HG02642 (cell line): ENCODE measurements around the gene GBE1.
"Not testable (repeated sequence)": the region's sequence is repeated elsewhere in the genome, so short reads cannot be mapped to it uniquely, and the experiment has no call there.

Source experiments
- ATAC-seq: cut with Tn5 transposase; IDR thresholded peaks from one replicate; pipeline ENCODE4 v1.9.1; 2021; ENCODE audit warnings: mild to moderate bottlenecking; ENCODE audit not compliant: unreplicated experiment, poor library complexity

Gene GBE1

GRCh38 chr3:81550415-81550814, 211.0 kb downstream of the GBE1 start:
- no peak for ATAC-seq

DNA sequence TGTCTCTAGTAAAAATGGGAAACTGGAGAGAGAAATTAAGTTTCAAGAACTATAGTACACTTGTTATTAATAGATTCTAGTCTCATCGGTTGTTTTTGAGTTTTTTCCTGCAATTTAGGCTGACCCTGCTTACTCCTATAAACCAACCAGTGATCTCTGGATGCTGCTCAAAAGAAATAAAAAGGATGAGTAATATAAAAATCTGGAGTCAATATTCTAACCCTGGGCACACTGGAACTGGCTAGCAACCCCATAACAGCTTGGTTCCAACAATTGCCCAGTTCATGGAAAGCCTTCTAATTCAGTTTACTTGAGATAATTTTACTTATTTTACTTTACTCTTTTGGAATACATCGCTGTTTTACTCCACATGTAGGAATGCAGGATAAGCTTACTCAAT, 211.6 kb downstream of the GBE1 start:
- ATAC-seq: no peak

- ATAC-seq: no peak
Measured at GRCh38 chr3:81549388-81549787, 212.1 kb downstream of the GBE1 start.

GRCh38 chr3:81545572-81545971, 215.9 kb downstream of the GBE1 start:
- no peak for ATAC-seq

GRCh38 chr3:81544385-81544784, 217.1 kb downstream of the GBE1 start:
- ATAC-seq: no peak

- ATAC-seq: no peak
Measured at GRCh38 chr3:81540787-81541186, 220.7 kb downstream of the GBE1 start.

DNA sequence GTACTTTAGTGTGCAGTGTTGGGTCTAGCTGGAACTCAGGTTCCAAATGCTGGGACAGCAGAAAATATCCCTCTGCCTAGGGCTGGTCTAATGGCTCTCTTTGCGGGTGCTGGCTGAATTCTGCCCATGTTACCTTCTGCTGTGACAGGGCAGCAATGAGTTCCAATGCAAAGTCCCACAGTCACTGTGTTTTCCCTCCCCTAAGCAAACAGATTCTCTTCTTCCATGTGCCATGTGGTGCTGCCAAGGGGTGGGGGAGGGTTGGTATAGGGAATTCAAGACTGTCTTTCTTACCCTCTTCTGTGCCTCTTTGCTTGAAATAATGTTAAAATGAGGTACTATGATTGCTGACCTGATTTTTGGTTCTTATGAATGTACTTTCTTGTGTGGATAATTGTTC, 229.6 kb downstream of the GBE1 start:
- no peak for ATAC-seq

GRCh38 chr3:81531263-81531662, 230.2 kb downstream of the GBE1 start:
- no peak for ATAC-seq

DNA sequence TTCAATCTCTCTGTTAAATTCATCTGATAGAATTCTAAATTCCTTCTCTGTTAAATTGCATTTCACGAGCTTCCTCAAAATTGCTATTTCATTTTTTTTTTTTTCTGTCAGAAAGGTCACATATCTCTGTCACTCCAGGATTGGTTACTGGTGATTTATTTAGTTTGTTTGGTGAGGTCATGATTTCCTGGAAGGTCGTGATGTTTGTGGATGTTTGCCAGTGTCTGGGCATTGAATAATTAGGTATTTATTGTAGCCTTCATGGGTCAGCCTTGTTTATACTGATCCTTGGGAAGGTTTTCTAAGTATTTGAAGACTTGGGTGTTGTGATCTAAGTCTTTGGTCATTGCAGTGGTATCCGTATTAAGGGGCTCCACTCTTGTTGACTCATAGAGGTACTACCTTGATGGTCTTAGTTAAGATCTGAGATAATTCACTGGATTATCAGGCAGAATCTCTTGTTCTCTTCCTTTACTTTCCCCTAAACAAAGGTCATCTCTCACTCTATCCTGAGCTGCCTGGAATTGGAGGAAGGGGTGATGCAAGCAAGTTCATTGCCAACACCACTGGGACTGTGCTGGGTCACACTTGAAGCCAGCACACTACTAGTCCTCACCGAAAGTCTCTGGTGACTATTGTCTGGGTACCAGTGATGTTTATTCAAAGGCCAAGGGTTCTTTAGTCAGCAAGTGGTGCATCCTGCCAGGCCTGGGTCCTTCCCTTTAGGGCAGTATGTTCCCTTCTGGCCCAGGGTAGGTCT, 231.1 kb downstream of the GBE1 start:
- ATAC-seq: no peak

DNA sequence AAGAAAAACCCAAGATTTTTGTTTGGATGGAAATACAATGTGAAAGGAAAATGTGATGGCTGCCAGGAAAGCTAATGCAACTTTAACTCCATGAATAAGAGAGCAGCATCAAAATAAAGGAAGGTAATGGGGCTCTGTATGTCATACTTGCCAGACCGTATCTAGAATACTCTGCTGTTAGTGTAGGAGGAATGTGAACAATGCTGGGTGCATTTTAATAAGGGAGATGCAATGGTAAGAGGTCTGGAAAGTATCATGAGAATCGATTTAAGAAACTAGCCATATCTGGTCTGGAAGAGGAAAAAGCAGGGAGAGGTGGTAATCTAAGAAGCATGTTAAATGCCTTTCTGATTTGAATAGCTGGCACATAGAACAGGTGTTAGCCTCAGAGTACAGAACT, 239.6 kb downstream of the GBE1 start:
- no peak for ATAC-seq

DNA sequence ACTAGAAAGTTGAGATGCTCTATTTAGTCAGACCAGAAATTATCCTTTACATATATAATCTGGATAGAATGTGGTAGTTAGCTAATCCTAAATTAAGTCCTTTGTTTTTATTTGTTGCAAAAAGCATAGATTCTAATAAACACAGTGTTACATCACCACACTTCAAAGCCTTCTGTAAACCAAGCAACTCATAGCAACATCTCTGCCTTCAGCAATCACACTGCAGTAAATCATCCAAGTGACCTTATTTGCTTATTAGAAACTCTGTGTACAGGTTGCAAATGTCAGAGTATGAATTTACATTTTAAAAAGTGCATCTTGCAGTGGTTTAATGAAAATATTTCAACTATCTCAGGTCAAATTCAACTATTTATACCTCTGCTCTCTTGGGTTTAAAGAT, 242.5 kb downstream of the GBE1 start:
- ATAC-seq: no peak

DNA sequence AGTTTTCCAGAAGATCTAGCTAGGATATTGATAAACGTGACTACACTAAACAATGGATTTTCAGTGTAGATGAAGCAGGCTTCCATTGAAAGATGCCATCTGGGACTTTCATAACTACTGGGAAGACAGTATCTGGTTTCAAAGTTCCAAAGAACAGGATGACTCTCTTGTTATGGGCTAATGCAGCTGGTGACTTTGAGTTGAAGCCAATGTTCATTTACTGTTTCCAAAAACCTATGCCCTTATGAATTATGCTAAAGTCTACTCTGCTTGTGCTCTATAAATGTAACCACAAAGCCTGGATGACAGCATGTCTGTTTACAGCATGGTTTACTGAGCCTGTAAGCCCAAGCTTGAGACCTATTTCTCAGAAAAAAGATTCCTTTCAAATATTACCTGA, 245.4 kb downstream of the GBE1 start:
- no peak for ATAC-seq

DNA sequence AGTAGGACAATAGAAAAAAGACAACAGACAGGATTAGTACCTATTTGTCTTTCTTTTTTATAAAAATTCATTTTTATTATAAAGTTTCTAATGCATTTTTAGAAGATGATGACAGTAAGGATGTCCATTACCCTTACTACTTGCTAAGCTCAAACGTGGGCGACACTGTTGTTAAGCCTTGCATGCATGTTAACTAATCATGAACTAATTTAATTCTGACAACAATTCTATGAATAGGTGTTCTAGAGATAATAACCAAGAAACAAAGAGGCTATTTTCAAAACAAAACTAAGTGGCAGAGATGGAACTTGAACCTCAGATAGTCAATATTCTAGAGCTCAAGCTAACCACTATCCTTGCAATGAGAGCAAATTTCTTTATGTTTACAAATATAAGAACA, 247.9 kb downstream of the GBE1 start:
- ATAC-seq: no peak

DNA sequence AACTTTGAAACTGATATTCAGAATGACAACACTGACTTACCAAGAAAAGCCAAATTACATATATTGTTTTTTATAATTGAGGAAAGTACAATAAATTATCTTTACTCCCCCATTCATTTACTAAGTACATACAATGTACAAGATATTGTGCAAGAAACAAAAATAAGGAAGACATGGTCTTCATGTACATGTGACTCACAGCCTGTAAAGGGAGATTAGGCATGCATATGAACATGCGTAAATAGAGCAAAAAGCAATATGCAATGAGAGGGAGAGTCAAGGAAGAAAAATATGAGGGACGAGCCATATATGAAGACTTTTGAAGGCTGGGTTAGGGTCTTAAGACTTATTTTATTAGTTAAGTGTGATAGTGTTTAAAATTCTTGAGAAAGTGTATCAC, 258.4 kb downstream of the GBE1 start:
- ATAC-seq: no peak

GRCh38 chr3:81502236-81502635, 259.2 kb downstream of the GBE1 start:
- ATAC-seq: no peak

DNA sequence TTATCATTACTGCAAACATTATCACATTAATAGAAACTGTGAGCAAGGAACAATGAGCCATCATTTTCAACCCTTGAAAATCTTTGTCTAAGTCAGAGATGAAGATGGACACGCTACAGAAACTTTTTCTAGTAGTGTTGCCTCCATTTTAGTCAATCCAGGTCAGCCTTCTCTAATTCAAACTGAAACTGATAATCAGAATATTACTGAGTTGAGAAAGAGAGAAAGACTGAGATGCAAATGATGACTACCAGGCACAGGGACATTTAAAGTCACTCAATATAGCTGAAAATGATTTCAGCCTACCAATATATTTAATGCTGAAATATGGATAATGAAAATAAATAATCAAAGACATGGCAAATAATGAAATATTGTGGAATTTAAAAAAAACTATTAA, 261.4 kb downstream of the GBE1 start:
- ATAC-seq: peak; percentile 89

DNA sequence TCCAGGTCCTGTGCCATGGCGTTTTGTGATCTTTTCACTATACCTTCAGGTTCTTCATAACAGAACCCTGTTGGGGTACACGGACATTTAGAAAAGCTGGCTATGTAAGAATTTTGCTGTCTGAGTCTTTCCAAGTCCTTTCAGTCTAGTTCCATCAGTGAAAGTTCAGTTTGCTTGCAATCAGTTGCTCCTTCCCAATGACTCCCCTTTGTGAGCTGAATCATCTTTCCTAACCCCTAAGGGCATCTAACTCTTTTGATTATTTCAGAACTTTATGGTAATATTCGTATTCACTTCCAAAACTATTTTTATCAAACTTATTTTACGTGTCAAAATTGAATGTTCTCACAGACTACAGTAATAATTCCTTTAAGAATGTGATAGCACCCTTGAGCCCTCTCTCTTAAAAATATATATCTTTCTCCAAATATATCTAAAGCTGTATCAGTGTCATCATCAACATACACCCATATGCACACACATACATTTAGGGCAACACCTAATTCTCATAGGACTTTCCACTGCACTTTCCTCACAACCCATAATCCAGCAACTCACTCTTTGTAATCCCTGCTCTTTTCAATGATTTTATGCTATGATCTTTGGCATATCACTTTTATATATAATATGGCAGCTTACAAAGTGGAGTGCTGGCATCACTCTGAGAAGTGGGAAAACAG, 263.7 kb downstream of the GBE1 start:
- no peak for ATAC-seq

GRCh38 chr3:81496407-81497104, 264.9 kb downstream of the GBE1 start:
- no peak for ATAC-seq

DNA sequence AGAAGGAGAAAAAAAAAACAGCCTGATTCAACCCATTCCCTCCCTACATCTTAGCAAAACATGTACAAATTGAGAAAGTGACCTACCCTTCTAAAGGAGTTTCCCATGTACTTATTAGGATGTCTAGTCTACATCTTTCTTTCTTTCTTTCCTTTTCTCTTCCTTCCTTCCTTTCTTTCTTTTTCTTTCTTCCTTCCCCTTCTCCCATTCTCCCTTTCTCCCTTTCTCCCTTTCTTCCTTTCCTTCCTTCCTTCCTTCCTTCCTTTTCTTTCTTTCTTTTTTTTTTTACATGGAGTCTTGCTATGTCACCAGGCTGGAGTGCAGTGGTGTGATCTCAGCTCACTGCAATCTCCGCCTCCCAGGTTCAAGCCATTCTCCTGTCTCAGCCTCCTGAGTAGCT, 269.0 kb downstream of the GBE1 start:
- not testable (repeated sequence) for ATAC-seq

DNA sequence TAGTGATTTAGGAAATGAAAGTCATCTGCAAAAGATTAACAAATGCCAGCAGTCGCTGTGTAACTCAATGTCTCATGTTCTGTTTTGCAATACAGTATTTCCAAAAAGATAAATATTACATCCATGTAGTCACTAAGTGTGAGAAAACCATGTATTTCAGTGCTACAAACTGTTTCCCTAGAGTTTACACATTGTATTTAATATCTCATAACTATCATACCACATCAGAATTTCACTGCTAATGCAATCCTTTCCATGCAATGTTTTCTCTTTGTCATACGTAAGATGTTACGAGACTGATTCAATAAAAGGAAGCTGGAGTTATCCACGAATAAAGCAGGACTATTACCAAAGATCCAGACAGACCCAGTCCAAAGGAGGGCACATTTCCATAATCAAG, 269.4 kb downstream of the GBE1 start:
- ATAC-seq: no peak

DNA sequence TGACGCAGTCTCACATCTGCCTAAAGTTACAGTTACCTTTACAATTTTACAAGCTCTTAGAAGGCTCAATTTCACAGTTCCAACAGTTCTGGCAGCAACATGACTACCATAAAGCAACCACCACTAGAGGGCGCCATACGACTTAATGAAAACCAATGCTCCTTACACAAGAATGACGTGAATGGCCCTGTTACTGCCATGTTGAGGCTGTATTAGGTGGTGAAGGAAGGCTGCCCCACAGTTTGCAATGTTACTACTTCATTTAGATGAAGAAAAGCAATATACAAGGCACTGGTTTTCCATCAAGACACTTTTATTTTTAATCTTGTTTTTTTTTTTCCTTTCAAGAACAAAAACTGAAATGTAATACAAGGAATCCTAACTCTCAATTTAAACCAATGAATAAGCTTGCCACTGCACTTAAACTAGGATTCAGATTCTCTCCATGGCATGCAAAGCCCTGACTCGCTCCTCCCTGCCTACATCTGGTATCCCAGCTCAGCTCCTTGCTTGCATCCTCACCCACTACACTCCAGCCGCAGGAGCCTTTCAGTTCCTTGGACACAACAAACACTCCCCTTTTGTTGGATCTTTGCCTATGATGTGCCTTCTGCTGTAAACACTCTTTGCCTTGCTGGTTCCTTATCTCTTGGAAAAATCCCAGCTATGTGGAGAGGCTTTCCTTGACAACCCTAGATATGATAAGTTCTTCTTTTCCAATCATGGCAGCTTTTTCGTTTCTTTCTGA, 270.7 kb downstream of the GBE1 start:
- ATAC-seq: peak; percentile 93
